DND-41 (cell line): ENCODE measurements around the gene EFNB2.

Experiments
- ATAC-seq: fragments of 200-7000 bp; cut with Tn5 transposase; 3 replicates; pipeline ENCODE4 v1.9.1; 2021; ENCODE audit warnings: low read depth; ENCODE audit not compliant: insufficient read depth
- DNase-seq: peaks from one replicate; pipeline ENCODE4 v3.0.0-alpha.2; 2020
- H2AFZ ChIP-seq: 2 replicates; pipeline ENCODE4 v1.6.0; 2012; ENCODE audit warnings: low read depth, low read length
- H3K27ac ChIP-seq: 2 replicates; pipeline ENCODE4 v1.5.1; 2012; ENCODE audit warnings: low read length, inconsistent platforms
- H3K27me3 ChIP-seq: fragments of 200-600 bp; sonication (generic); 2 replicates; pipeline ENCODE4 v1.6.0; 2012; ENCODE audit warnings: low read length, mild to moderate bottlenecking, inconsistent platforms; ENCODE audit not compliant: insufficient read depth, poor library complexity
- H3K36me3 ChIP-seq: 2 replicates; pipeline ENCODE4 v1.5.1; 2012; ENCODE audit warnings: low read length, inconsistent platforms; ENCODE audit not compliant: insufficient read depth
- H3K4me1 ChIP-seq: 2 replicates; pipeline ENCODE4 v1.5.1; 2012; ENCODE audit warnings: mild to moderate bottlenecking, low read length; ENCODE audit not compliant: insufficient read depth
- H3K4me2 ChIP-seq: 2 replicates; pipeline ENCODE4 v1.6.0; 2012; ENCODE audit warnings: mild to moderate bottlenecking, moderate library complexity, low read length, inconsistent platforms; ENCODE audit not compliant: insufficient read depth
- H3K4me3 ChIP-seq, 2 experiments: fragments of 200-600 bp in 1 of 2; shearing (Covaris generic) in 1 of 2; 2 replicates each; pipeline ENCODE4 v1.5.1; 2012 to 2016; ENCODE audit warnings: inconsistent platforms in 2 of 2, low read length in 2 of 2, mild to moderate bottlenecking in 2 of 2, low read depth in 1 of 2, moderate library complexity in 1 of 2
- H3K79me2 ChIP-seq: 2 replicates; pipeline ENCODE4 v1.6.0; 2012; ENCODE audit warnings: low read length, inconsistent platforms; ENCODE audit not compliant: insufficient read depth
- H3K9ac ChIP-seq: 2 replicates; pipeline ENCODE4 v1.6.0; 2012; ENCODE audit warnings: low read depth, mild to moderate bottlenecking, inconsistent platforms, low read length, moderate library complexity
- H3K9me3 ChIP-seq: 2 replicates; pipeline ENCODE4 v1.5.1; 2012; ENCODE audit warnings: low read length, moderate library complexity, mild to moderate bottlenecking, inconsistent platforms; ENCODE audit not compliant: insufficient read depth, severe bottlenecking
- H4K20me1 ChIP-seq: 2 replicates; pipeline ENCODE4 v1.6.0; 2012; ENCODE audit warnings: low read length; ENCODE audit not compliant: insufficient read depth
- CTCF ChIP-seq: IDR thresholded peaks from 2 replicates; pipeline ENCODE4 v1.5.1; 2012; ENCODE audit warnings: borderline replicate concordance, low read length, moderate library complexity, mild to moderate bottlenecking; ENCODE audit not compliant: poor library complexity, severe bottlenecking; ENCODE audit errors: extremely low read depth
- EZH2 ChIP-seq: IDR thresholded peaks from 3 replicates; pipeline ENCODE4 v1.6.1; 2012; ENCODE audit warnings: borderline replicate concordance, low read depth, mild to moderate bottlenecking, moderate library complexity, low read length, inconsistent platforms; ENCODE audit not compliant: severe bottlenecking

Gene EFNB2

GRCh38 chr13:106555631-106556328 lies 20.3 kb upstream of the EFNB2 start:
- peaks cover 88% of the 10 kb centered on the region for H4K20me1 ChIP-seq
- no peak overlapping the region for H3K9ac ChIP-seq
- H3K4me1 ChIP-seq: peaks cover 3% of the 10 kb centered on the region; the same call in 1 of the 2 replicates
- H2AFZ ChIP-seq: no peak overlapping the region
- H3K79me2 ChIP-seq: peaks cover 100% of the 10 kb centered on the region
- DNase-seq: no peak
- H3K36me3 ChIP-seq: peaks cover 98% of the 10 kb centered on the region
- no peaks in the 10 kb centered on the region for H3K27me3 ChIP-seq
- no peak for ATAC-seq
- no peak for TF ChIP-seq CTCF
- no peak for TF ChIP-seq EZH2
- H3K9me3 ChIP-seq: no peaks in the 10 kb centered on the region
- no peak overlapping the region for H3K27ac ChIP-seq
- no peak overlapping the region for H3K4me3 ChIP-seq
- H3K4me2 ChIP-seq: no peak overlapping the region

- Histone ChIP-seq H3K27me3 (no peaks in the 10 kb centered on the region), H3K4me2 (no peak overlapping the region), H3K27ac (no peak overlapping the region), H3K9me3 (no peaks in the 10 kb centered on the region), H4K20me1 (peaks cover 82% of the 10 kb centered on the region), H3K4me3 (no peak overlapping the region), H3K9ac (no peak overlapping the region), H3K4me1 (no peaks in the 10 kb centered on the region), H3K79me2 (peaks cover 99% of the 10 kb centered on the region), H3K36me3 (peaks cover 100% of the 10 kb centered on the region), H2AFZ (no peak overlapping the region)
- ATAC-seq (no peak), DNase-seq (no peak)
- TF ChIP-seq EZH2 (no peak), CTCF (no peak)
Observed at GRCh38 chr13:106551751-106552150, 16.3 kb upstream of the EFNB2 start.

- Histone ChIP-seq H3K27ac (no peak overlapping the region), H3K4me2 (no peak overlapping the region), H2AFZ (no peak overlapping the region), H3K27me3 (no peaks in the 10 kb centered on the region), H3K9ac (no peak overlapping the region), H4K20me1 (peaks cover 83% of the 10 kb centered on the region), H3K4me3 (no peak overlapping the region), H3K36me3 (peaks cover 100% of the 10 kb centered on the region), H3K4me1 (no peaks in the 10 kb centered on the region), H3K9me3 (no peaks in the 10 kb centered on the region), H3K79me2 (peaks cover 99% of the 10 kb centered on the region)
- TF ChIP-seq EZH2: no peak
- no peak for TF ChIP-seq CTCF
- DNase-seq (no peak), ATAC-seq (no peak)
Observed at GRCh38 chr13:106551350-106551749, 15.9 kb upstream of the EFNB2 start.
